Measurements from ENCODE around the gene UNC5B.

- no peak for TF ChIP-seq CTCF (conservative IDR thresholded peaks at IDR 0.05 in 1 of 2, IDR thresholded peaks at IDR 0.05 in 1 of 2; ENCODE audit: low read depth in 1 of 2, low read length in 2 of 2)
- TF ChIP-seq EZH2 (IDR thresholded peaks at IDR 0.05; ENCODE audit: low read length, missing control alignments), result no peak
Observed at GRCh38 chr10:71214641-71215559, 2.5 kb downstream of the UNC5B start.

Data from fibroblast of lung (primary cell).